ENCODE results near the gene PRKN. TPM values are rescaled to one million over a fixed set of nuclear protein-coding genes. Genes with fewer than 3 reads are reported as not detected.
"Not testable (repeated sequence)": the region's sequence is repeated elsewhere in the genome, so short reads cannot be mapped to it uniquely, and the experiment has no call there.

Gene PRKN
- total RNA-seq, 2 donors from 2014 or later, result 3.3 to 4.8 TPM

GRCh38 chr6:162532283-162533008 lies 195.1 kb downstream of the PRKN start:
- no peak overlapping the region for H3K4me3 Mint-ChIP-seq
- Histone ChIP-seq H3K36me3 (ENCODE audit: control insufficient read depth, insufficient read depth, low read length) (no peaks in the 10 kb centered on the region), H3K9me3 (ENCODE audit: control insufficient read depth, low read length) (no peaks in the 10 kb centered on the region), H3K4me3 (ENCODE audit: low read length) (no peak overlapping the region), H3K4me1 (ENCODE audit: control insufficient read depth, insufficient read depth, low read length) (no peaks in the 10 kb centered on the region), H3K9ac (ENCODE audit: extremely low read depth, low read length, poor library complexity, severe bottlenecking) (no peak overlapping the region), H3K27me3 (ENCODE audit: control insufficient read depth, insufficient read depth, low read length, poor library complexity, severe bottlenecking) (no peaks in the 10 kb centered on the region), H3K27ac (ENCODE audit: low read depth, low read length) (peak overlapping the region; percentile 36)
- H3K9me3 Mint-ChIP-seq, result no peaks in the 10 kb centered on the region
- H3K27me3 Mint-ChIP-seq (ENCODE audit: insufficient read depth), result no peaks in the 10 kb centered on the region
- no peak for DNase-seq
- H3K4me1 Mint-ChIP-seq, result peaks cover 5% of the 10 kb centered on the region
- WGBS, 2 experiments (ENCODE audit: insufficient coverage in 1 of 2, insufficient read length in 1 of 2), result 89 to 92% methylated on average over 6 to 9 of the region's 9 CpGs
- TF ChIP-seq, protein P1, sequence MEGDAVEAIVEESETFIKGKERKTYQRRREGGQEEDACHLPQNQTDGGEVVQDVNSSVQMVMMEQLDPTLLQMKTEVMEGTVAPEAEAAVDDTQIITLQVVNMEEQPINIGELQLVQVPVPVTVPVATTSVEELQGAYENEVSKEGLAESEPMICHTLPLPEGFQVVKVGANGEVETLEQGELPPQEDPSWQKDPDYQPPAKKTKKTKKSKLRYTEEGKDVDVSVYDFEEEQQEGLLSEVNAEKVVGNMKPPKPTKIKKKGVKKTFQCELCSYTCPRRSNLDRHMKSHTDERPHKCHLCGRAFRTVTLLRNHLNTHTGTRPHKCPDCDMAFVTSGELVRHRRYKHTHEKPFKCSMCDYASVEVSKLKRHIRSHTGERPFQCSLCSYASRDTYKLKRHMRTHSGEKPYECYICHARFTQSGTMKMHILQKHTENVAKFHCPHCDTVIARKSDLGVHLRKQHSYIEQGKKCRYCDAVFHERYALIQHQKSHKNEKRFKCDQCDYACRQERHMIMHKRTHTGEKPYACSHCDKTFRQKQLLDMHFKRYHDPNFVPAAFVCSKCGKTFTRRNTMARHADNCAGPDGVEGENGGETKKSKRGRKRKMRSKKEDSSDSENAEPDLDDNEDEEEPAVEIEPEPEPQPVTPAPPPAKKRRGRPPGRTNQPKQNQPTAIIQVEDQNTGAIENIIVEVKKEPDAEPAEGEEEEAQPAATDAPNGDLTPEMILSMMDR (conservative IDR thresholded peaks at IDR 0.05), result no peak
- no peak overlapping the region for H3K27ac Mint-ChIP-seq
- H3K36me3 Mint-ChIP-seq (ENCODE audit: low read depth), result no peaks in the 10 kb centered on the region

- H3K27me3 ChIP-seq (ENCODE audit: control insufficient read depth, insufficient read depth, low read length, poor library complexity, severe bottlenecking); H3K36me3 ChIP-seq (ENCODE audit: control insufficient read depth, insufficient read depth, low read length); H3K27ac Mint-ChIP-seq; H3K27ac ChIP-seq (ENCODE audit: low read depth, low read length); H3K4me1 Mint-ChIP-seq; H3K9me3 Mint-ChIP-seq; H3K36me3 Mint-ChIP-seq (ENCODE audit: low read depth); H3K9ac ChIP-seq (ENCODE audit: extremely low read depth, low read length, poor library complexity, severe bottlenecking); DNase-seq; H3K27me3 Mint-ChIP-seq (ENCODE audit: insufficient read depth); H3K4me3 Mint-ChIP-seq; H3K4me1 ChIP-seq (ENCODE audit: control insufficient read depth, insufficient read depth, low read length); H3K9me3 ChIP-seq (ENCODE audit: control insufficient read depth, low read length); H3K4me3 ChIP-seq (ENCODE audit: low read length): not testable (repeated sequence)
- 94 to 96% methylated on average over 4 of the region's 4 CpGs for WGBS, 2 experiments (ENCODE audit: insufficient coverage in 1 of 2, insufficient read length in 1 of 2)
Observed at GRCh38 chr6:162531391-162531790, 196.2 kb downstream of the PRKN start.

DNA sequence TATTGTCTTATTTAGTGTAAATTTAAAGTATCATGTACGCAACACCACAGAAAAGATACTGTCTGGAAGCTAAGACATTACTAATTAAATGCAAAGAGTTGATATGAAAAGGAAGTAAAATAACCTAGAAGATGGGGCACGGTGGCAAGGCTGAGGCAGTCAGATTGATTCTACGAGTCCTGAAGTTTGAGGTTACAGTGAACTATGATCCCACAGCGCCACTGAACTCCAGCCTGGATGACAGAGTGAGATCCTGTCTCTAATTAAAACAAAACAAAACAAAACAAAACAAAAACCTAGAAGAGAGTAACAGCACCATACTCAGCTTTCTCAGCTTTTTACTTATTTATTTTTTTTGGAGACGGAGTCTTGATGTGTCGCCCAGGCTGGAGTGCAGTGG lies 199.0 kb downstream of the PRKN start:
- no peaks in the 10 kb centered on the region for H3K27me3 Mint-ChIP-seq (ENCODE audit: insufficient read depth)
- H3K9me3 ChIP-seq (ENCODE audit: control insufficient read depth, low read length), result no peaks in the 10 kb centered on the region

More for the DNA sequence above, 199.0 kb downstream of the PRKN start:
- Mint-ChIP-seq H3K4me3 (no peak overlapping the region), H3K36me3 (ENCODE audit: low read depth) (no peaks in the 10 kb centered on the region), H3K9me3 (no peaks in the 10 kb centered on the region), H3K27ac (no peak overlapping the region), H3K4me1 (peaks cover 10% of the 10 kb centered on the region)
- DNase-seq, result no peak
- H3K9ac ChIP-seq (ENCODE audit: extremely low read depth, low read length, poor library complexity, severe bottlenecking), result no peak overlapping the region
- no peak overlapping the region for H3K27ac ChIP-seq (ENCODE audit: low read depth, low read length)
- no peaks in the 10 kb centered on the region for H3K36me3 ChIP-seq (ENCODE audit: control insufficient read depth, insufficient read depth, low read length)
- TF ChIP-seq, protein P1 (conservative IDR thresholded peaks at IDR 0.05), result no peak
- H3K27me3 ChIP-seq (ENCODE audit: control insufficient read depth, insufficient read depth, low read length, poor library complexity, severe bottlenecking), result no peaks in the 10 kb centered on the region
- WGBS, 2 experiments (ENCODE audit: insufficient coverage in 1 of 2, insufficient read length in 1 of 2), result 79 to 100% methylated on average over 4 to 6 of the region's 6 CpGs
- no peaks in the 10 kb centered on the region for H3K4me1 ChIP-seq (ENCODE audit: control insufficient read depth, insufficient read depth, low read length)
- no peak overlapping the region for H3K4me3 ChIP-seq (ENCODE audit: low read length)

Measured in endodermal cell (in vitro differentiated cells).